ENCODE measurements around the gene CLN5. TPM values are rescaled to one million over a fixed set of nuclear protein-coding genes. Genes with fewer than 3 reads are reported as not detected.
A peak's percentile ranks its signal among the peaks of the same experiment; 100 is the strongest.

The CLN5 gene
- total RNA-seq, 1 experiment from 2014 or later: 14.5 TPM

- no peak for DNase-seq (ENCODE audit: extremely low read depth, low read depth)
These were observed 24.5 kb downstream of the CLN5 start for GRCh38 chr13:77016251-77016812.

GRCh38 chr13:77016888-77017623, 25.2 kb downstream of the CLN5 start:
- DNase-seq (ENCODE audit: extremely low read depth, low read depth): no peak

- DNase-seq (ENCODE audit: extremely low read depth, low read depth): no peak
These were observed 27.9 kb downstream of the CLN5 start for GRCh38 chr13:77019756-77020155.

- no peak for DNase-seq (ENCODE audit: extremely low read depth, low read depth)
These were observed 30.5 kb downstream of the CLN5 start for GRCh38 chr13:77022341-77022740.

- peak; percentile 69 for DNase-seq (ENCODE audit: extremely low read depth, low read depth)
These were observed 34.5 kb downstream of the CLN5 start for GRCh38 chr13:77026255-77026860.

GRCh38 chr13:77026861-77027621, 35.2 kb downstream of the CLN5 start, which contains the start of gene FBXL3:
FBXL3 (minus strand) TSS chr13:77027159; CDS start chr13:77021860, 5,299 bp downstream.
- DNase-seq (ENCODE audit: extremely low read depth, low read depth): peak; percentile 61

GRCh38 chr13:77028202-77028601, 36.3 kb downstream of the CLN5 start:
- no peak for DNase-seq (ENCODE audit: extremely low read depth, low read depth)

GRCh38 chr13:77029436-77029835, 37.6 kb downstream of the CLN5 start:
- no peak for DNase-seq (ENCODE audit: extremely low read depth, low read depth)

- no peak for DNase-seq (ENCODE audit: extremely low read depth, low read depth)
These were observed 39.9 kb downstream of the CLN5 start for GRCh38 chr13:77031656-77032243.

- DNase-seq (ENCODE audit: extremely low read depth, low read depth): no peak
These were observed 41.9 kb downstream of the CLN5 start for GRCh38 chr13:77033717-77034302.

- no peak for DNase-seq (ENCODE audit: extremely low read depth, low read depth)
These were observed 43.0 kb downstream of the CLN5 start for GRCh38 chr13:77034881-77035280.

GRCh38 chr13:77036279-77036678, 44.4 kb downstream of the CLN5 start:
- DNase-seq (ENCODE audit: extremely low read depth, low read depth): no peak

GRCh38 chr13:77038907-77039480, 47.1 kb downstream of the CLN5 start:
- no peak for DNase-seq (ENCODE audit: extremely low read depth, low read depth)

- DNase-seq (ENCODE audit: extremely low read depth, low read depth): no peak
These were observed 48.2 kb downstream of the CLN5 start for GRCh38 chr13:77040076-77040475.

GRCh38 chr13:77040835-77041234, 49.0 kb downstream of the CLN5 start:
- no peak for DNase-seq (ENCODE audit: extremely low read depth, low read depth)

GRCh38 chr13:77042566-77043177, 50.8 kb downstream of the CLN5 start:
- no peak for DNase-seq (ENCODE audit: extremely low read depth, low read depth)

GRCh38 chr13:77047649-77048343, 55.9 kb downstream of the CLN5 start:
- DNase-seq (ENCODE audit: extremely low read depth, low read depth): no peak

GRCh38 chr13:77048681-77049080, 56.8 kb downstream of the CLN5 start:
- no peak for DNase-seq (ENCODE audit: extremely low read depth, low read depth)

GRCh38 chr13:77053192-77053591, 61.3 kb downstream of the CLN5 start:
- DNase-seq (ENCODE audit: extremely low read depth, low read depth): no peak

Data from NCI-H460 (cell line).